Dendritic cell treated with granulocyte-macrophage colony-stimulating factor and Interleukin-4, amounts not matched to agents 40 ng/mL and 50 ng/mL, for 4 days (primary cell): ENCODE data around the gene TBC1D10A.

Experiments
- H3K27ac Mint-ChIP-seq: one replicate; pipeline ENCODE4 v1.8.0; 2022; ENCODE audit warnings: mild to moderate bottlenecking, mixed read lengths
- H3K27me3 Mint-ChIP-seq: one replicate; pipeline ENCODE4 v1.8.0; 2022; ENCODE audit warnings: mild to moderate bottlenecking, mixed read lengths
- H3K36me3 Mint-ChIP-seq: one replicate; pipeline ENCODE4 v1.8.0; 2022; ENCODE audit warnings: low read depth, mixed read lengths
- H3K4me1 Mint-ChIP-seq: one replicate; pipeline ENCODE4 v1.8.0; 2022; ENCODE audit warnings: low read depth, mixed read lengths
- H3K4me3 Mint-ChIP-seq: one replicate; pipeline ENCODE4 v1.8.0; 2022; ENCODE audit warnings: mild to moderate bottlenecking, moderate library complexity, mixed read lengths
- H3K9me3 Mint-ChIP-seq: one replicate; pipeline ENCODE4 v1.8.0; 2022; ENCODE audit warnings: mixed read lengths
- intact Hi-C: fragments of 100-400 bp; cut with micrococcal nuclease; formaldehyde crosslinking; loops from one replicate; pipeline ENCODE4 v1.15.0; 2022

The TBC1D10A gene

GRCh38 chr22:30321461-30321860 is 5.3 kb downstream of the TBC1D10A start:
- Mint-ChIP-seq H3K27me3 (no peaks in the 10 kb centered on the region), H3K27ac (peak overlapping the region; percentile 39), H3K36me3 (peaks cover 82% of the 10 kb centered on the region), H3K4me3 (no peak overlapping the region), H3K9me3 (no peaks in the 10 kb centered on the region), H3K4me1 (peaks cover 90% of the 10 kb centered on the region)
- intact Hi-C loops: loop anchor here (10.0 kb wide), 1 partner anchor 63 kb away; the partner anchor contains the start of gene RNF215

- Mint-ChIP-seq H3K4me3 (no peak overlapping the region), H3K27ac (peak overlapping the region; percentile 48), H3K36me3 (peaks cover 80% of the 10 kb centered on the region), H3K27me3 (no peaks in the 10 kb centered on the region), H3K9me3 (no peaks in the 10 kb centered on the region), H3K4me1 (peaks cover 93% of the 10 kb centered on the region)
- intact Hi-C loops: loop anchor here (10.0 kb wide), 1 partner anchor 65 kb away; the partner anchor contains the start of gene RNF215
These were observed 6.7 kb downstream of the TBC1D10A start for GRCh38 chr22:30320021-30320556.

- Mint-ChIP-seq H3K36me3 (peaks cover 87% of the 10 kb centered on the region), H3K9me3 (no peaks in the 10 kb centered on the region), H3K4me1 (peaks cover 93% of the 10 kb centered on the region), H3K4me3 (no peak overlapping the region), H3K27me3 (no peaks in the 10 kb centered on the region), H3K27ac (peak overlapping the region; percentile 48)
- intact Hi-C loops: no loop called here
These were observed 7.8 kb downstream of the TBC1D10A start for GRCh38 chr22:30318799-30319419.

GRCh38 chr22:30317778-30318177 is 9.0 kb downstream of the TBC1D10A start:
- intact Hi-C loops: no loop called here
- peak overlapping the region; percentile 48 for H3K27ac Mint-ChIP-seq
- peaks cover 87% of the 10 kb centered on the region for H3K36me3 Mint-ChIP-seq
- H3K4me1 Mint-ChIP-seq: peaks cover 94% of the 10 kb centered on the region
- no peaks in the 10 kb centered on the region for H3K27me3 Mint-ChIP-seq
- H3K9me3 Mint-ChIP-seq: no peaks in the 10 kb centered on the region
- no peak overlapping the region for H3K4me3 Mint-ChIP-seq

- Mint-ChIP-seq H3K27ac (no peak overlapping the region), H3K9me3 (no peaks in the 10 kb centered on the region), H3K4me1 (peaks cover 99% of the 10 kb centered on the region), H3K4me3 (no peak overlapping the region), H3K36me3 (peaks cover 83% of the 10 kb centered on the region), H3K27me3 (no peaks in the 10 kb centered on the region)
- intact Hi-C loops: no loop called here
These were observed 10.7 kb downstream of the TBC1D10A start for GRCh38 chr22:30315962-30316576.

- intact Hi-C loops: no loop called here
- no peak overlapping the region for H3K4me3 Mint-ChIP-seq
- H3K27me3 Mint-ChIP-seq: no peaks in the 10 kb centered on the region
These were observed 11.8 kb downstream of the TBC1D10A start for GRCh38 chr22:30314915-30315314.

GRCh38 chr22:30313527-30314363 is 13.0 kb downstream of the TBC1D10A start:
- no peaks in the 10 kb centered on the region for H3K27me3 Mint-ChIP-seq
- H3K27ac Mint-ChIP-seq: peak overlapping the region; percentile 47
- intact Hi-C loops: no loop called here
- H3K36me3 Mint-ChIP-seq: peaks cover 64% of the 10 kb centered on the region
- H3K9me3 Mint-ChIP-seq: no peaks in the 10 kb centered on the region
- H3K4me1 Mint-ChIP-seq: peaks cover 99% of the 10 kb centered on the region
- H3K4me3 Mint-ChIP-seq: no peak overlapping the region

More at GRCh38 chr22:30314915-30315314, 11.8 kb downstream of the TBC1D10A start:
- no peaks in the 10 kb centered on the region for H3K9me3 Mint-ChIP-seq
- peak overlapping the region; percentile 42 for H3K27ac Mint-ChIP-seq
- peaks cover 99% of the 10 kb centered on the region for H3K4me1 Mint-ChIP-seq
- H3K36me3 Mint-ChIP-seq: peaks cover 71% of the 10 kb centered on the region

GRCh38 chr22:30312053-30312452 is 14.7 kb downstream of the TBC1D10A start:
- peak overlapping the region; percentile 60 for H3K27ac Mint-ChIP-seq
- intact Hi-C loops: no loop called here
- peaks cover 56% of the 10 kb centered on the region for H3K36me3 Mint-ChIP-seq
- no peaks in the 10 kb centered on the region for H3K27me3 Mint-ChIP-seq
- H3K4me1 Mint-ChIP-seq: peaks cover 99% of the 10 kb centered on the region
- no peaks in the 10 kb centered on the region for H3K9me3 Mint-ChIP-seq
- no peak overlapping the region for H3K4me3 Mint-ChIP-seq

GRCh38 chr22:30310881-30311771 is 15.6 kb downstream of the TBC1D10A start:
- Mint-ChIP-seq H3K4me3 (no peak overlapping the region), H3K27me3 (no peaks in the 10 kb centered on the region), H3K27ac (peak overlapping the region; percentile 60), H3K4me1 (peaks cover 100% of the 10 kb centered on the region), H3K36me3 (peaks cover 50% of the 10 kb centered on the region), H3K9me3 (no peaks in the 10 kb centered on the region)
- intact Hi-C loops: no loop called here

GRCh38 chr22:30309951-30310741 is 16.6 kb downstream of the TBC1D10A start:
- H3K36me3 Mint-ChIP-seq: peaks cover 40% of the 10 kb centered on the region
- intact Hi-C loops: no loop called here
- H3K27me3 Mint-ChIP-seq: no peaks in the 10 kb centered on the region
- no peaks in the 10 kb centered on the region for H3K9me3 Mint-ChIP-seq
- H3K4me1 Mint-ChIP-seq: peaks cover 100% of the 10 kb centered on the region
- H3K4me3 Mint-ChIP-seq: no peak overlapping the region
- H3K27ac Mint-ChIP-seq: peak overlapping the region; percentile 60

GRCh38 chr22:30308518-30309230 is 18.1 kb downstream of the TBC1D10A start:
- Mint-ChIP-seq H3K4me3 (no peak overlapping the region), H3K4me1 (peaks cover 100% of the 10 kb centered on the region), H3K27ac (peak overlapping the region; percentile 66), H3K9me3 (no peaks in the 10 kb centered on the region), H3K27me3 (no peaks in the 10 kb centered on the region), H3K36me3 (peaks cover 39% of the 10 kb centered on the region)
- intact Hi-C loops: no loop called here

GRCh38 chr22:30308093-30308492 is 18.6 kb downstream of the TBC1D10A start:
- Mint-ChIP-seq H3K9me3 (no peaks in the 10 kb centered on the region), H3K27ac (peak overlapping the region; percentile 66), H3K36me3 (peaks cover 41% of the 10 kb centered on the region), H3K27me3 (no peaks in the 10 kb centered on the region), H3K4me1 (peaks cover 100% of the 10 kb centered on the region), H3K4me3 (no peak overlapping the region)
- intact Hi-C loops: no loop called here
